HepG2 (cell line): Measurements from ENCODE around the gene ADGRB3. TPM values are rescaled to one million over a fixed set of nuclear protein-coding genes. Genes with fewer than 3 reads are reported as not detected.

Source experiments
- ATAC-seq: fragments of 200-7000 bp; cut with Tn5 transposase; 3 replicates; pipeline ENCODE4 v1.9.1; 2020; ENCODE audit warnings: mild to moderate bottlenecking, moderate library complexity
- BruUV-seq: library from RNA; stranded (reverse); fragments of 400-500 nt; replicated peaks from 2 replicates; lab custom pipeline; 2021; lab: Mats Ljungman, UMichigan
- CTCF ChIA-PET: fragments of 300-600 bp; formaldehyde crosslinking; extraction: SDS; loops from one replicate; lab custom pipeline; 2021; ENCODE audit warnings: low total read pairs, inconsistent platforms, low intra/inter-chr PET ratio; lab: Yijun Ruan, JAX
- POLR2A ChIA-PET: fragments of 350-600 bp; sonication (Branson Sonifier 250); formaldehyde crosslinking; loops from one replicate; lab custom pipeline; 2020; ENCODE audit warnings: antibody characterized with exemption, inconsistent platforms; lab: Yijun Ruan, JAX
- DNase-seq: peaks from one replicate; pipeline ENCODE4 v3.0.0-alpha.2; 2015; ENCODE audit warnings: low spot score
- FAIRE-seq: peaks from 3 replicates; lab custom pipeline; 2011; peaks lifted over from hg19 to GRCh38; lab: Jason Lieb, UNC
- H2AFZ ChIP-seq: one replicate; pipeline ENCODE4 v1.6.1; 2011; ENCODE audit warnings: low read length, inconsistent platforms
- H3K27ac ChIP-seq: fragments of 300-600 bp; 3 replicates; pipeline ENCODE4 v1.8.0; 2011; ENCODE audit warnings: mixed run types, mild to moderate bottlenecking, mixed read lengths, low read length, inconsistent platforms; ENCODE audit not compliant: insufficient read depth; ENCODE audit errors: extremely low read length
- H3K27me3 ChIP-seq, 2 experiments: fragments of 200-600 bp in 1 of 2; 2 replicates in 1 of 2; 3 replicates in 1 of 2; pipeline versions ENCODE4 v1.6.0 to v1.8.0; 2011; ENCODE audit warnings: low read length in 2 of 2, mild to moderate bottlenecking in 2 of 2, moderate library complexity in 2 of 2, inconsistent platforms in 1 of 2; ENCODE audit not compliant: insufficient read depth in 2 of 2, control insufficient read depth in 1 of 2
- H3K36me3 ChIP-seq, 2 experiments: fragments of 200-600 bp in 1 of 2; replicated peaks in 1 of 2; 2 replicates in 1 of 2; 3 replicates in 1 of 2; pipeline versions ENCODE4 v1.5.1 to v1.8.0; 2011; ENCODE audit warnings: low read length in 2 of 2, inconsistent platforms in 1 of 2; ENCODE audit not compliant: insufficient read depth in 2 of 2, control insufficient read depth in 1 of 2
- H3K4me1 ChIP-seq: 2 replicates; pipeline ENCODE4 v1.5.1; 2012; ENCODE audit warnings: low read length, inconsistent platforms; ENCODE audit not compliant: insufficient read depth
- H3K4me2 ChIP-seq: 2 replicates; pipeline ENCODE4 v1.6.0; 2011; ENCODE audit warnings: low read depth, low read length, inconsistent platforms
- H3K4me3 ChIP-seq, 3 experiments: fragments of 200-600 bp in 1 of 3; sonication (generic), shearing (Covaris generic) in 1 of 3; replicated peaks in 1 of 3; 2 replicates each; pipeline ENCODE4 v1.5.1; 2011 to 2016; ENCODE audit warnings: low read length in 3 of 3, inconsistent platforms in 2 of 3, low read depth in 2 of 3, mild to moderate bottlenecking in 2 of 3, control low read depth in 1 of 3, mixed read lengths in 1 of 3; ENCODE audit not compliant: insufficient read depth in 1 of 3
- H3K79me2 ChIP-seq: one replicate; pipeline ENCODE4 v1.6.1; 2011; ENCODE audit warnings: low read length, inconsistent platforms; ENCODE audit not compliant: insufficient read depth
- H3K9ac ChIP-seq: 2 replicates; pipeline ENCODE4 v1.6.0; 2011; ENCODE audit warnings: mild to moderate bottlenecking, low read depth, low read length, inconsistent platforms; ENCODE audit not compliant: insufficient read depth
- H3K9me3 ChIP-seq: 2 replicates; pipeline ENCODE4 v1.5.1; 2012; ENCODE audit warnings: mild to moderate bottlenecking, low read length
- H4K20me1 ChIP-seq: 2 replicates; pipeline ENCODE4 v1.6.0; 2011; ENCODE audit warnings: inconsistent platforms, mild to moderate bottlenecking, low read length, moderate library complexity; ENCODE audit not compliant: insufficient read depth
- ARNTL ChIP-seq: sonication (generic); formaldehyde crosslinking; IDR thresholded peaks from 2 replicates; pipeline ENCODE4 v1.4.0; 2020; ENCODE audit warnings: mild to moderate bottlenecking, missing genetic modification reagents
- BHLHE40 ChIP-seq: IDR thresholded peaks from 2 replicates; pipeline ENCODE4 v1.6.1; 2011; ENCODE audit warnings: low read length, improper control_type of control experiment
- MAFK ChIP-seq, 2 experiments: IDR thresholded peaks in 1 of 2; conservative IDR thresholded peaks in 1 of 2; 2 replicates each; pipeline ENCODE4 v1.6.1; 2011; ENCODE audit warnings: improper control_type of control experiment in 2 of 2, low read length in 2 of 2
- NCOA1 ChIP-seq: sonication (generic); formaldehyde crosslinking; IDR thresholded peaks from 2 replicates; pipeline ENCODE4 v1.9.0; 2021; ENCODE audit warnings: missing genetic modification reagents
- NFE2L1 ChIP-seq: sonication (generic); formaldehyde crosslinking; IDR thresholded peaks from 2 replicates; pipeline ENCODE4 v1.4.0; 2020; ENCODE audit warnings: missing genetic modification reagents, mild to moderate bottlenecking, borderline replicate concordance
- RBAK ChIP-seq: sonication (generic); formaldehyde crosslinking; IDR thresholded peaks from 2 replicates; pipeline ENCODE4 v1.5.1; 2020; ENCODE audit warnings: mild to moderate bottlenecking, missing genetic modification reagents
- SAP130 ChIP-seq: IDR thresholded peaks from 2 replicates; pipeline ENCODE4 v1.6.1; 2016; ENCODE audit warnings: low read depth
- SKI ChIP-seq: fragments of 450-650 bp; IDR thresholded peaks from one replicate; pipeline ENCODE4 v1.6.1; 2018; ENCODE audit warnings: mild to moderate bottlenecking; ENCODE audit not compliant: partially characterized antibody
- SP1 ChIP-seq, 2 experiments: fragments of 450-650 bp in 1 of 2; sonication (generic) in 1 of 2; formaldehyde crosslinking in 1 of 2; IDR thresholded peaks; 2 replicates each; pipeline versions ENCODE4 v1.4.0 to v1.6.1; 2016 to 2020; ENCODE audit warnings: missing genetic modification reagents in 1 of 2
- ZNF616 ChIP-seq: sonication (generic); formaldehyde crosslinking; IDR thresholded peaks from 2 replicates; pipeline ENCODE4 v1.5.0; 2020; ENCODE audit warnings: low read depth, mild to moderate bottlenecking, missing genetic modification reagents
- ZNF672 ChIP-seq: sonication (generic); formaldehyde crosslinking; IDR thresholded peaks from 2 replicates; pipeline ENCODE4 v1.8.1; 2022; ENCODE audit warnings: missing genetic modification reagents
- ZNF850 ChIP-seq: sonication (generic); formaldehyde crosslinking; conservative IDR thresholded peaks from 2 replicates; pipeline ENCODE4 v1.9.0; 2021; ENCODE audit warnings: mild to moderate bottlenecking, missing genetic modification reagents
- WGBS: methylation state at CpG from one replicate; pipeline ENCODE4 v1.1.6; 2017; ENCODE audit warnings: low lambda C conversion rate; 5-methylcytosine and 5-hydroxymethylcytosine counted together
- in situ Hi-C: cut with HindIII; loops from 2 replicates; pipeline ENCODE4 v1.10.0; 2017; ENCODE audit warnings: low pct_unique_long_range_greater_than_20kb; ENCODE audit not compliant: extremely low pct_ligation_motif_present
- intact Hi-C: fragments of 100-400 bp; cut with micrococcal nuclease; formaldehyde crosslinking; loops from one replicate; pipeline ENCODE4 v1.10.0; 2022; ENCODE audit not compliant: unreplicated experiment
- polyA plus RNA-seq, 8 experiments: library from polyadenylated mRNA; depleted of rRNA in 3 of 8; stranded (reverse) in 7 of 8; unstranded in 1 of 8; fragments of >200 nt; fragmentation: Illumina TruSeq in 4 of 8; extraction: Trizol in 4 of 8; gene quantifications; 2 replicates each; pipeline versions ENCODE4 v1.2.1 to v1.2.3, GENCODE V29; 2011 to 2016; ENCODE audit warnings: low read depth in 4 of 8, missing spikeins in 1 of 8, mixed read lengths in 1 of 8; ENCODE audit not compliant: insufficient read depth in 1 of 8
- total RNA-seq, 5 experiments: library from RNA; depleted of rRNA; stranded (reverse); fragments of >200 nt; fragmentation: Illumina TruSeq; extraction: Trizol; gene quantifications; 2 replicates each; pipeline ENCODE4 v1.2.3, GENCODE V29; 2016; ENCODE audit warnings: low read depth in 1 of 5
- TF ChIP-seq, protein P1 (sequence below): sonication (generic); formaldehyde crosslinking; IDR thresholded peaks from 2 replicates; pipeline ENCODE4 v1.5.0; 2020; ENCODE audit warnings: mild to moderate bottlenecking, missing genetic modification reagents, moderate library complexity
- TF ChIP-seq, protein P2 (sequence below): sonication (generic); formaldehyde crosslinking; IDR thresholded peaks from 2 replicates; pipeline ENCODE4 v1.5.0; 2020; ENCODE audit warnings: missing genetic modification reagents
- TF ChIP-seq, protein P3 (sequence below): sonication (generic); formaldehyde crosslinking; IDR thresholded peaks from 2 replicates; pipeline ENCODE4 v1.4.0; 2020; ENCODE audit warnings: mild to moderate bottlenecking, missing genetic modification reagents
- TF ChIP-seq, protein P4 (sequence below): sonication (generic); formaldehyde crosslinking; IDR thresholded peaks from 2 replicates; pipeline ENCODE4 v1.5.1; 2020; ENCODE audit warnings: missing genetic modification reagents, mild to moderate bottlenecking, borderline replicate concordance
- TF ChIP-seq, protein P5 (sequence below): sonication (generic); formaldehyde crosslinking; conservative IDR thresholded peaks from 2 replicates; pipeline ENCODE4 v1.4.0; 2020; ENCODE audit warnings: missing genetic modification reagents

Gene ADGRB3
- total and polyA plus RNA-seq, 2 of the 13 experiments (the other 11 are each of a cell fraction or from before 2014, with no cell fraction given): not detected

DNA sequence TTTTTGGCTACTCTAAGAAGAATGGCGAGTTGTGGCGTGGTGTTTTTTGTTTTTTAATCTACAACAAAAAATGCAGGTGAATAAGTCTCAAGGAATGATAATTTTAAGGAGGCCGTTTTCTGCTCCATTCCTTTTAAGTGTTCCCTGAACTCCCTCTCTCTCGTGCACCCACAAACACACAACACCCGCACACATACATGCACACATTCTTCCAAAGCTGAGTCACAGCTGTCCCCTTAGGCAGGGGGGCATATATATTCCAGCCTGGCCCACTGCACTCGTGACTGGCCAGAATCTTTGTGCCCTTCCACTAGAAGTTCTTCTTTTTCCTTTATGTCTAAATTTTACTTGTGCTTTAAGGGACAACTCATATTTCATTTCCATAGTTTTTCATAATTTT, 756.0 kb downstream of the ADGRB3 start (continued):
- TF ChIP-seq, protein P1, sequence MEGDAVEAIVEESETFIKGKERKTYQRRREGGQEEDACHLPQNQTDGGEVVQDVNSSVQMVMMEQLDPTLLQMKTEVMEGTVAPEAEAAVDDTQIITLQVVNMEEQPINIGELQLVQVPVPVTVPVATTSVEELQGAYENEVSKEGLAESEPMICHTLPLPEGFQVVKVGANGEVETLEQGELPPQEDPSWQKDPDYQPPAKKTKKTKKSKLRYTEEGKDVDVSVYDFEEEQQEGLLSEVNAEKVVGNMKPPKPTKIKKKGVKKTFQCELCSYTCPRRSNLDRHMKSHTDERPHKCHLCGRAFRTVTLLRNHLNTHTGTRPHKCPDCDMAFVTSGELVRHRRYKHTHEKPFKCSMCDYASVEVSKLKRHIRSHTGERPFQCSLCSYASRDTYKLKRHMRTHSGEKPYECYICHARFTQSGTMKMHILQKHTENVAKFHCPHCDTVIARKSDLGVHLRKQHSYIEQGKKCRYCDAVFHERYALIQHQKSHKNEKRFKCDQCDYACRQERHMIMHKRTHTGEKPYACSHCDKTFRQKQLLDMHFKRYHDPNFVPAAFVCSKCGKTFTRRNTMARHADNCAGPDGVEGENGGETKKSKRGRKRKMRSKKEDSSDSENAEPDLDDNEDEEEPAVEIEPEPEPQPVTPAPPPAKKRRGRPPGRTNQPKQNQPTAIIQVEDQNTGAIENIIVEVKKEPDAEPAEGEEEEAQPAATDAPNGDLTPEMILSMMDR: no peak
- TF ChIP-seq SP1 (IDR thresholded peaks at IDR 0.05): no peak
- TF ChIP-seq SP1 (CRISPR knock-in tag; IDR thresholded peaks at IDR 0.05): no peak
- no peak for TF ChIP-seq ARNTL (CRISPR knock-in tag)
- TF ChIP-seq ZNF616 (CRISPR knock-in tag): no peak

DNA sequence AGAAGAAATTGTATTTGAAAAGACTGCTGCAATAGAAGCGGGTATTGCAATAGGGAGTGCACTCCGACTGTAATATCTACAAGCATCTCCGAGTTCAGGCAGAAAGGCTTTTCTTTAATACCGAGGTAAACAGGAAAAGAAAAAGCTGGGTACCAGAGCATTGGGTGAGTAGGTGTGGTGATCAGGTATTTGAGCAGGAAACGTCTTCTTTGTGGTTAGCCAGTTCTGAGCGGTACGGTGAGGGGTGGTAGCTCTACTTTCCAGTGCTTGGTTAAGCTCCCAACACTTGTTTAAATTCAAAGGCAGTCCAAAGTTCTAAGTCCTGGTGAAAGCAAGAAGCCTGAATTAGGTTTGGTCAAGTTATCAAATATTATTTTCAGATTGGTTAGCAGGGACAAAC, 757.7 kb downstream of the ADGRB3 start:
- no peaks in the 10 kb centered on the region for H3K79me2 ChIP-seq
- H3K27ac ChIP-seq: no peak overlapping the region
- 4% methylated on average over 7 of the region's 7 CpGs for WGBS
- intact Hi-C loops: no loop called here
- H3K36me3 ChIP-seq: no peaks in the 10 kb centered on the region
- H3K9me3 ChIP-seq: no peaks in the 10 kb centered on the region
- H4K20me1 ChIP-seq: no peaks in the 10 kb centered on the region
- H3K9ac ChIP-seq: no peak overlapping the region
- no peak overlapping the region for H3K4me2 ChIP-seq
- H2AFZ ChIP-seq: no peak overlapping the region
- no TSS peak for BruUV-seq
- POLR2A ChIA-PET: no interaction called here
- CTCF ChIA-PET: no interaction called here
- no peak for TF ChIP-seq ZNF850 (CRISPR knock-in tag)
- no peak for TF ChIP-seq NCOA1 (CRISPR knock-in tag)
- TF ChIP-seq SAP130 (CRISPR knock-in tag): no peak
- TF ChIP-seq MAFK (conservative IDR thresholded peaks at IDR 0.05 in 1 of 2, IDR thresholded peaks at IDR 0.05 in 1 of 2; ENCODE audit: low read length in 2 of 2): no peak
- TF ChIP-seq, protein P2, sequence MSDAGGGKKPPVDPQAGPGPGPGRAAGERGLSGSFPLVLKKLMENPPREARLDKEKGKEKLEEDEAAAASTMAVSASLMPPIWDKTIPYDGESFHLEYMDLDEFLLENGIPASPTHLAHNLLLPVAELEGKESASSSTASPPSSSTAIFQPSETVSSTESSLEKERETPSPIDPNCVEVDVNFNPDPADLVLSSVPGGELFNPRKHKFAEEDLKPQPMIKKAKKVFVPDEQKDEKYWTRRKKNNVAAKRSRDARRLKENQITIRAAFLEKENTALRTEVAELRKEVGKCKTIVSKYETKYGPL (CRISPR knock-in tag): no peak
- no peak for TF ChIP-seq BHLHE40
- TF ChIP-seq SKI: no peak
- TF ChIP-seq, protein P3, sequence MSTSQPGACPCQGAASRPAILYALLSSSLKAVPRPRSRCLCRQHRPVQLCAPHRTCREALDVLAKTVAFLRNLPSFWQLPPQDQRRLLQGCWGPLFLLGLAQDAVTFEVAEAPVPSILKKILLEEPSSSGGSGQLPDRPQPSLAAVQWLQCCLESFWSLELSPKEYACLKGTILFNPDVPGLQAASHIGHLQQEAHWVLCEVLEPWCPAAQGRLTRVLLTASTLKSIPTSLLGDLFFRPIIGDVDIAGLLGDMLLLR (CRISPR knock-in tag): no peak
- TF ChIP-seq RBAK (CRISPR knock-in tag): no peak
- TF ChIP-seq, protein P4, sequence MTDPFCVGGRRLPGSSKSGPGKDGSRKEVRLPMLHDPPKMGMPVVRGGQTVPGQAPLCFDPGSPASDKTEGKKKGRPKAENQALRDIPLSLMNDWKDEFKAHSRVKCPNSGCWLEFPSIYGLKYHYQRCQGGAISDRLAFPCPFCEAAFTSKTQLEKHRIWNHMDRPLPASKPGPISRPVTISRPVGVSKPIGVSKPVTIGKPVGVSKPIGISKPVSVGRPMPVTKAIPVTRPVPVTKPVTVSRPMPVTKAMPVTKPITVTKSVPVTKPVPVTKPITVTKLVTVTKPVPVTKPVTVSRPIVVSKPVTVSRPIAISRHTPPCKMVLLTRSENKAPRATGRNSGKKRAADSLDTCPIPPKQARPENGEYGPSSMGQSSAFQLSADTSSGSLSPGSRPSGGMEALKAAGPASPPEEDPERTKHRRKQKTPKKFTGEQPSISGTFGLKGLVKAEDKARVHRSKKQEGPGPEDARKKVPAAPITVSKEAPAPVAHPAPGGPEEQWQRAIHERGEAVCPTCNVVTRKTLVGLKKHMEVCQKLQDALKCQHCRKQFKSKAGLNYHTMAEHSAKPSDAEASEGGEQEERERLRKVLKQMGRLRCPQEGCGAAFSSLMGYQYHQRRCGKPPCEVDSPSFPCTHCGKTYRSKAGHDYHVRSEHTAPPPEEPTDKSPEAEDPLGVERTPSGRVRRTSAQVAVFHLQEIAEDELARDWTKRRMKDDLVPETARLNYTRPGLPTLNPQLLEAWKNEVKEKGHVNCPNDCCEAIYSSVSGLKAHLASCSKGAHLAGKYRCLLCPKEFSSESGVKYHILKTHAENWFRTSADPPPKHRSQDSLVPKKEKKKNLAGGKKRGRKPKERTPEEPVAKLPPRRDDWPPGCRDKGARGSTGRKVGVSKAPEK (CRISPR knock-in tag): no peak
- TF ChIP-seq ZNF672: no peak
- TF ChIP-seq NFE2L1 (CRISPR knock-in tag): no peak
- TF ChIP-seq, protein P5, sequence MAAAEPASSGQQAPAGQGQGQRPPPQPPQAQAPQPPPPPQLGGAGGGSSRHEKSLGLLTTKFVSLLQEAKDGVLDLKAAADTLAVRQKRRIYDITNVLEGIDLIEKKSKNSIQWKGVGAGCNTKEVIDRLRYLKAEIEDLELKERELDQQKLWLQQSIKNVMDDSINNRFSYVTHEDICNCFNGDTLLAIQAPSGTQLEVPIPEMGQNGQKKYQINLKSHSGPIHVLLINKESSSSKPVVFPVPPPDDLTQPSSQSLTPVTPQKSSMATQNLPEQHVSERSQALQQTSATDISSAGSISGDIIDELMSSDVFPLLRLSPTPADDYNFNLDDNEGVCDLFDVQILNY (CRISPR knock-in tag): no peak
- ATAC-seq (no peak), FAIRE-seq (no peak), DNase-seq (no peak)
- no peak overlapping the region for H3K4me3 ChIP-seq
- no peaks in the 10 kb centered on the region for H3K27me3 ChIP-seq
- no peaks in the 10 kb centered on the region for H3K4me1 ChIP-seq
- in situ Hi-C loops: no loop called here
